GM19239 (cell line): ENCODE data around the gene MYO1D.

ENCODE experiments used
- DNase-seq: peaks from one replicate; pipeline ENCODE4 v3.0.0; 2011; ENCODE audit warnings: low spot score; ENCODE audit not compliant: insufficient read length
- FAIRE-seq: peaks from 2 replicates; lab custom pipeline; 2011; peaks lifted over from hg19 to GRCh38; lab: Jason Lieb, UNC

The MYO1D gene

DNA sequence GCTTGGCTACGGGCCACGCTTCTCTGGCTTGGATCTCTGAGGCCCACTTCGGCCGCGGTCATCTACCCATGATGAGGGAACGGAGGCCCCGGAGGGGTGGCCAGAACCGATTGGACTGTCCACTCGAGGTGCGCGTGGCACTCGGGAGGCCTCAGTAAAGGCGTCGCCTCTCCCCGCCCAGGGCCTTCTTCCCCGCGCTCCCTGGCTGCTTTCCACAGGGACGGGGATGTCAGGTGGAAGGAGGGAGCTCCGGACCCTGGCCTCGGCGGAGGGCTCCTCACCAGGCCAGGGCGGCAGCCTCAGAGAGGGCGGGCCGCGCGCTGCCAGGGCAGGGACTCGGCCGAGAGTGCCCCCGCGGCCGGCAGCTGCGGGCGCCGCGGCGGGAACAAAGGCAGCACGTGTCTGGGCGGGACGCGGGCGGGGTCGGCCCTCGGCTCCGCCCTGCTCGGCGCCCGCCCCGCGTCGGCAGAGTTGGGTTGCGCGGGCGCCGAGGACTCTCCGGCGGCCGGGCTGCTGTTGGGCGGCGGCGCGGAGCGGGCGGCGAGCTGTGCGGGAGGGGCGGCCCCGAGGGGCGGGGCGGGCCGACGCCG is 390.7 kb downstream of the MYO1D start:
- DNase-seq = peak; percentile 80

DNA sequence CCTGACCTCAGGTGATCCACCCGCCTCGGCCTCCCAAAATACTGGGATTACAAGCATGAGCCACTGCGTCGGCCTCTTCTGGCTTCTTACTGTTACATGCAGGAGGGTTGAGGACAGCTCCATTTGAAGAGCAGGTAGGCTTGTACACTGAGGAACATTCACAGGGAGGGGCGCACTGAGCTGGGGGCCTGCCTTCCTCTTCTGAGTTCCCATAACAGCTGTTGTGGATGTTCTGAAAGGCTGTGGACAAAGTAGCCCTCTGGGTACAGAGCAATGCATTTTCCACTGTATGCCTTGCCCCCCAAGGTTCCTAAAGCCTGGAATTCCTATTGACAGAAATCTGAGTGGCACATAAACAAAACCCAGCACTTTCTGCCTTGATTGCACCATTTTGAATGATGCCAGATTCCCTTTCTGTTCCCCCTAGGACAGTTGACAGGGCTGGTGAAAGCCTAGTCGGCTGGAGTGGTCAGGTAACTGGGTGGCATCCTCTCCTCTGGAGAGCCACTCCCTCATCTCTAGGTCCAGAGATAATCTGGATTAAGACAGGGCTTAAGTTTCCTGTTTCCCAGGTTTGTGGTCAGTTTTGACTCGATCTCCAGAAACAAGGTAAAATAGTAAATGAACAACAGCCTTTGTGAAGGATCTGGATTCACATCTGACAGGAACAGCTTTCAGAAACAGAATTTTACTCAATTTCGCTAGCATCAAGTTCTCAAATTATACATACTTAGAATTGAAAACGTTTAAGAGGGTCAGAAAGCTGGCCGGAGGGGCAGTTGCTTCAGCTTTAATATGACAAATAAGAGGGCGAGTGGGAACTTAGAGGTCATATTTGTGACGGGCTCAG is 391.4 kb downstream of the MYO1D start:
- FAIRE-seq = peak; percentile 66

More for the DNA sequence above, 390.7 kb downstream of the MYO1D start:
- no peak for FAIRE-seq

DNA sequence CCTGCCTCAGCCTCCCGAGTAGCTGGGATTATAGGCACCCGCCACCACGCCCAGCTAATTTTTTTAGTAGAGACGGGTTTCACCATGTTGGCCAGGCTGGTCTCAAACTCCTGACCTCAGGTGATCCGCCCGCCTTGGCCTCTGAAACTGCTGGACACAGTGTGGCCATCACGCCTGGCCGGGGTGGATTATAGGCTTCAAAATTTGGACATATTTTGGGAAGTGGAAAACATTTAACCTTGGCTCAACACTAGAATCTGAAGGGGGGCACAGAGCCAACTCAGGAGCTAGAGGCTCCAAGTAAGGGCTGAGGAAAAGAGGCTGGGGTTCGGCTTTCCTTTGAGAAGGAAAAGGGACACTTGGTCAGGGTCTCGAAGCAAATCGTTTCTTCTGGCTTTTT is 392.3 kb downstream of the MYO1D start:
- FAIRE-seq = no peak
- DNase-seq = no peak

More for the DNA sequence above, 391.4 kb downstream of the MYO1D start:
- DNase-seq = no peak

DNA sequence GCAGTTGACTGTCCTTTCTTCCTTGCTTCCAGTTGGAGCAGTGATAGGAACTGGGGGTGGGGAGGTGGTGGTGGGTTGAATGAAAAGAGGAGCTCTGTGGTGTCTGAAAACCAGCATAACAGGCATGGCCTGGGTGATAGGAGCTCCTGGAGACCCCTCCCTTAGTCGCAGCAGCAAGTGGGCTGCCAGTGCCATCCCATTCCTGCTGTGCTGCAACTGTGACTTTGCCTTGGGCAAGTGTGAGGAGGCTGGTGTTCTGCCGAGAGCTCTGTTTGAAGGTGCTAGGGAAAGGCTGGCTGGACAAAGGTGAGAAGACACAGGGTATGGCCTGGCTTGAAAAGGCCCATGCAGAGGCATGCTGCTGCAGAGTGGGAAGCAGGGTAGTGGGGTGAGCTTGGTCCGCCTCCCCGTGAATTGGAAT is 392.9 kb downstream of the MYO1D start:
- DNase-seq = no peak
- peak; percentile 18 for FAIRE-seq

DNA sequence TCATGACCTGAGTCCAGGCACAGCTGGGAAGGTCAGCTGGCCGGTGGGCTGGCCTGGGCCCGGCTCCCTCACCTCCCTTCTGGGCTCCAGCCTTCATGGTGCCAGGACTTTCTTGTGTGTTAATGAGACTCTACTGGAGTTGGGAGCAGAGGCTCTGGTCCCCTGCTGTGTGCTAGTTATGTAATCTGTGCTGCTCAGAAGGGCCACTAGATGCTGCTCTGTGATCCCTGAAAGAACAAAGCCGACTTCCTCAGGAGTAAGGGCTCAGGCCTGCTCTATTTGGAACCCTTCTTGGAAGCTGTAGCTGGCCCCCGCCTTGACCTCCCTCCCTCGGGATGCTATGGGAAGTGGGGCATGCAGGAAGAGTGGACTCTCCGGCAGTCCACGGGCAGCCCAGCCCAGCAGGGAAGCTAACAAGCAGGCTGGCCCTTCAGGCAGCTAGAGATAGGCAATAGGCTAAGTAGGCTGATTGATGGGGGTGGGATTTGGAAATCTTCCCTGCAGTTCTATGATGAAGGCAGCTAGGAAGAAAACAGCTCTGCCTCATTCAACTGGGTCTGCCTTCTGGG is 393.4 kb downstream of the MYO1D start:
- FAIRE-seq = peak; percentile 90
- peak; percentile 65 for DNase-seq

DNA sequence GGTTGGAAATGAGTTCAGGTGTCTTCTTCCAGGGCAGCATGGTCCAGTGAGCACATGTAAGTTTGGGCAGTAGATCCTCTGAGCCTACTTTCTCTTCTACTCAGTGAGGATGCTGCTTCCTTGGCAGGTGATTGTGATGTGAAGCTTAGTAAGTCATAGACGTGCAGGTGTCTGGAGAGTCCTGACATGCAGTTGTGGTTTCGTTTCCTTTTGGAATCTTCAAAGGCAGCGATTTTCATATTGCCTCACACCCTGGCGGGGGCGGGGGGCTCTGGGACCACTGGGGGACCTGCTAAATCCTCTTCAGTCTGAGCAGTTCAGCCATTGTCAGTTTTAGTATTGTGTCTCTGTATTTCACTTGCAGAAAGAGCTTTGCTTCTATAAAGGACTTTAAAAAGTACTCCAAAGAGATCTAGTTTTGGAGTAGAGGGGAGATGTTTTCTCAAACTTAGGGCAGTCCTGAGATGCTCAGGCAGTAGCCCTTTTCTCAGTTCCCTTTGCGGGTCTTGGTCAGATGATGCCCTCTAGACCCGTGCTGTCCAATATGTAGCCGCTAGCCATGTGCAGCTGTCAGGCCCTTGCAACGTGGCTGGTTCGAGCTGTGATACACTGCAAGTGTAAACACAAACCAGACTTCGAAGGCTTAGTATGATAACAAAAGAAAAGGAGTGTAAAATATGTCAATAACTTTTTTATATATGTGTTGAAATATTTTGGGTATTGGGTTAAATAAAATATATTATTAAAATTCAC is 394.2 kb downstream of the MYO1D start:
- FAIRE-seq (no peak), DNase-seq (no peak)

DNA sequence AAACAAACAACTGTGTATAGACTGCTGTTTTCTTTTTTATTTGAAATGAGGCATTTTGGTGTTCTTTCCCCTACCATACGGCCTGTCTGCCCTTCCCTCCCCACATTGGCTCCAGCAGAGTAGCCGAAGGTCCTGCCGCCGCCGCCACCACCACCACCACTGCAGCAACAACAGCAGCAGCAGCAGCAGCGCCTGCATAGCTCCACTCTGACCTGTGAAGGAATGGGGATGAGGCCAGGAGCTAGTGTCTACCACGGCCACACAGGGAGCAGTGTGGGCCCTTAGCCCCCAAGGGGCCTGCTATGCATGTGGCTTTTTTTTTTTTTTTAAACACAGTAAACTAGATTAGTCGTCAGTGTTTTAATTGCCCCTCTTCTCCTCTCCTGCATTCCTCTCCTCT is 395.7 kb downstream of the MYO1D start:
- DNase-seq = no peak
- no peak for FAIRE-seq

DNA sequence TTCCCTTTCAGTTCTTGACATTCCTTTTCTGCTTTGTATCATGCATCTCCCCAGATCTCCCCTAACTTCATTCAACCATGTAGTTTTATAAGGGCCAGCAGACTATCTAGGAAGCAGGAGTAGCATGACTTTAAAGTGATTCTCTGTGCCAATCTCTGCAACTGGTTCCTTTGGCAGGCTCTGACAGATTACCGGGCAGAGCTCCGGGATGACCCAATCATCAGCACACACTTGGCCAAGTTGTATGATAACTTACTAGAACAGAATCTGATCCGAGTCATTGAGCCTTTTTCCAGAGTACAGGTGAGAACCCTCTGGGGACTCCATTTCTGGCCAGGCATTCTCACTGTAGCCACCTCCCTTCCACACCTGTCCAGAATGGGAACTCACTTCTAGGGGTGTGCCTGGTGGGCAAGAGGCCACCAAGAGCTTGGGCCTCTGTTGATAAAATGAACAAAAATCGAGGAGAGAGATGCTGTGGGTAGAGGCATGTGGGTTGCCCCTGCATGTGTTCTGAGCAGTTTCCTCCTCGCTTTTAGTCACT is 397.8 kb downstream of the MYO1D start:
- DNase-seq = no peak
- FAIRE-seq = no peak

DNA sequence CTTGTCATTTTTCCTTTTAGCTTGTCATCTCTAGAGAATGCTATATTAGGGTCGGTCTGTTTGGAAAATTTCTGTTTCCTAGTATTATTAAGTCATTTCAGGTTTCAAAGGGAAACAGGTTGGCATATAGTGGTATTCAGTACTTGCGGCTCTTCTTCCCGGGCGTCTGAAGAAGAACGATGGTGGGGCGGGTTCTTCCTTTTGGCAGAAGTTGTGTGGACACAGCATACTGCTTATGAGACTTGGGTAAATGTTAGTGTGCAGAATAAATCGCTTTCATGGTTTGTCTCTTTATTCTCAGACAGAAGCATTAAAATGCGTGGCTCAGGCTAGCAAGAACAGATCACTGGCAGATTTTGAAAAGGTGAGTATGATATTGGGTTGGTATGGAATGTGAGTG is 399.7 kb downstream of the MYO1D start:
- FAIRE-seq (no peak), DNase-seq (no peak)

DNA sequence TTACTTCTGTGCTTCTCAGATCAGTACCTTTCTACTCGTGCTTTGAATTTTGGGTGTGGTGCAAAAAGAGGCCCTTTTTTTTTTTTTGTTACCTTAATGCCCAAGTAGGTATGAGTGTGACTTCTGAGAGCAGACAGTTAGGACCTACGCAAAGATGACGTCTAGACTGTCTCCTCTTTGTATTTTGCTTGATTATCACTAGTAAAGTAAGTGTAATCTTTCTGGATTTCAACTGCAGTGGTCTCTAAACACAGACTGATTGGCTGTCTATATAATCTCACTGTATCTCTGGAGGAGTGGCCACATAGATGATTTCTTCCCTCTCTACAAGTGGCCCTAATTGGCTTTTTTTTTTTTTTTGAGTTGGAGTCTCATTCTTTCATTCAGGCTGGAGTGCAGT is 401.7 kb downstream of the MYO1D start:
- DNase-seq = no peak
- FAIRE-seq = no peak

DNA sequence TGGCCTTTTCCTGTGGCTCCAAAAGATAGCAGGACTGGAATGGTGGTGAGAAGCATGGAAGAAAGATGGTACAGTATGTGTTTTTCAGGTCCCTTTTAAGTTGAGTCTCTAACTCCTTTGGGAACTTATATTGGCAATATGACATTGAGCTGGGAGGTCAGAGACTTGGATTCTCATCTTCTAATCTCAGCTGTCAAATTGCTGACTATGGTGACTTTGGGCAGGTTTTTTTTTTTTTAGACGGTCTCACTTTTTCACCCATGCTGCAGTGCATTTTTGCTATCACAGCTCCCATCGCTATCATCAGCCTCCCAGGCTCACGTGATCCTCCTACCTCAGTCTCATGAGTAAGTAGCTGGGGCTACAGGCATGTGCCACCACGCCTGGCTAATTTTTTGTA is 405.3 kb downstream of the MYO1D start:
- no peak for FAIRE-seq
- DNase-seq = no peak

DNA sequence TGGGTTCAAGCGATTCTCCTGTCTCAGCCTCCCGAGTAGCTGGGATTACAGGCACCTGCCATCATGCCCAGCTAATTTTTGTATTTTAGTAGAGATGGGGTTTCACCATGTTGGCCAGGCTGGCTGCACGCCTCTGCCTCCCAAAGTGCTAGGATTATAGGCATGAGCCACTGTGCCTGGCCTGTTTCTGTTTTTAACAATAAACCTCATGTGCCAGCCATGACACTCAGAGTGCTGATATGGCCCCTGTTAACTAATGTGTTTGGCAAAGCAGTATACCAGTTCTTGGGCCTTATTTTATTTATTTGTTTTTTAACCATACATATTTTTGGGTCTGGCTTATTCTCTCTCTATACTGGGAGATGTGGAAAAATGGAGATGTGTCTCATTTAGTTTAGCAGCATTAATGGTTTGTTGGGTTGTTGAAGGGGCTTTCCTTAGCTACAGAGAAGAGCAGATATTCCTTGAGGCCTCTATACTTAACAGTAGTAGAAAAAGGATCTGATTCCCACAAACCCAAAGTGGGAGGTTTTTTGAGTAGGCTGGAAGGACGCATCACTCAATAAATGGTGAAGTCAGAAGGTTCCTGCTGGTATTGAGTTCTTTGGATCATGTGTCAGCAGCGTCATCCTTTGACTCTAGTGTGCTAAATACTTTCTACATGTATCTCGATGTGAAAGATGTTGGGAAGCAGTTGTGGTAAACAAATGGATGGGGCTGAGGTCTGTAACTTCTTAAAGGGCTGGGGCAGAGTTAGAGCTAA is 406.3 kb downstream of the MYO1D start:
- FAIRE-seq (no peak), DNase-seq (no peak)

DNA sequence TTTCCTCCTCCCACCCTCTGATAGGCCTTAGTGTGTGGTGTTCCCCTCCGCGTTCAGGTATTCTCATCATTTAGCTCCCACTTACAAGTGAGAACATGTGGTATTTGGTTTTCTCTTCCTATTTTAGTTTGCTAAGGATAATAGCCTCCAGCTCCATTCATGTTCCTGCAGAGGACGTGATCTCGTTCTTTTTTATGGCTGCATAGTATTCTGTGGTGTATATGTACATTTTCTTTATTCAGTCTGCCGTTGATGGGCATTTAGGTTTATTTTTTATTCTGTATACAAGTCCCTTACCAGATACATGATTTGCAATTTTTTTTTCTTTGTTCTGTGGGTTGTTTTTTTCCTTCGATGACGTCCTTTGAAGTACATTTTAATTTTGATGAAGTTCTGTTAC is 409.0 kb downstream of the MYO1D start:
- FAIRE-seq = no peak

DNA sequence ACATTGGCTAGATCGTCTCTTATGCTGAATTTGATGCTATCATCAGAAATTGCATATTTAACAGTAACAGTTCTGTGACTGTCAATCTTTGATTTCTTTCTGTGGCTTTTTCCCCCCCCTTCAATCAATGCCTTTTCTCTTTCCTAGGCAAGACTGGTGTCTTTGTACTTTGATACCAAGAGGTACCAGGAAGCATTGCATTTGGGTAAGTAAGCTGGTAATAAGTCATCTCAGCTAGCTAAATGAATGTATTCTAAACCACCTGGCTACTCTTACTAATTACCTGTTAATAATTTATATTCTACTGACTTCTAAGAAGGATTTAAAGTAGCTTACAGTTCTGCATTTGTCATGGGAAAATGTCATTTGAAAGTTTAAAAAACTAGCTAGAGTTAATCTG is 412.6 kb downstream of the MYO1D start:
- no peak for DNase-seq
- no peak for FAIRE-seq

More for the DNA sequence above, 409.0 kb downstream of the MYO1D start:
- no peak for DNase-seq

DNA sequence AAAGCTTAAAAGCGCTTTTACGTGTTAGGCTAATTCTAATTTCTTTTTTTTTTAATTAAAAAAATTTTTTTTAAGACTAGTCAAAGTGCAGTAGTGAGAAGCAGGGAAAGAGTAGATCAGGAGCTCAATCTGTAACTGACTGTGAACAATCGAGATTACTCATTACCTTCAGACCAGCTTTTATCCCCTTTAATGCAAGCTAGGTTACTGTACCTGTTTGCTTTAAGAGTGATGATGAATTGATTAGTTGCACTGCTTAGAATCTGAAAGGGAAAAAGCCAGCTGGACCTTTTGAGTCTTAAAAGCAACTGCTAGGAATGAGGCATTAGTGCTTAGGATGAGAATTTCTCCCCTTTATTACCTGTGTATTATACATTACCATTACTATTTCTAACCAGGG is 413.6 kb downstream of the MYO1D start:
- no peak for DNase-seq
- FAIRE-seq = peak; percentile 37

DNA sequence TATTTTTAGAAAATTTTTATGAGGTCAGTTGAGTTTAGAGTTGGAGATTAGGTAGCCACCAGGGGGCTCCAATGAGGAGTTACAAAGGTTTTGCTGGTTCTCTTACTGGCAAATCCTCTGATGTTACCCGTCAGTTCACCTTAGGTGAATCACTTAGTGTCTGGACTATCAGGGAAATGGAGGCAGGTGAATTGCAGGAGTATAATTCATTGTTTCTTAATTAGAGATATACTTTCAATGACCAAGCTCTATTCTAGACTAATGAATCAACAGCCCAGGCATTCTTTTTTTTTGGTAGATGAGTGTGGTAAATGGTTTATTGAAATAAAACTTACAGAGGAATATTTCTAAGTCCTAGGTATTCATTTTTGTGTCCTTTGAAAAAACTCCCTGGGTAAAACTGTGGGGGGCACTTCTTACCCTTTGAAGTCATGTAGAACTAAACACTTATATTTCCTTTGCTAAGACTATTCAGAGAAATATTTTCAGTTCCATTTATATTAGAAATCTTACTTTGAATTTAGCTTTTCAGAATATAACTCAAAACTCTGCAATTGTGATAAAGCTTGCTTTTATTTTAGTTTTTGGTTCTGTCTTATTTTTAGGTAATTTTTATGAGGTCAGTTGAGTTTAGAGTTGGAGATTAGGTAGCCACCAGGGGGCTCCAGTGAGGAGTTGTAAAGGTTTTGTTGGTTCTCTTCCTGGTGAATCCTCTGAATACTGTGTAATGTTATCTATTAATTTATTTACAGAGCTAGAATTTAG is 414.9 kb downstream of the MYO1D start:
- DNase-seq = peak; percentile 31
- peak; percentile 74 for FAIRE-seq

DNA sequence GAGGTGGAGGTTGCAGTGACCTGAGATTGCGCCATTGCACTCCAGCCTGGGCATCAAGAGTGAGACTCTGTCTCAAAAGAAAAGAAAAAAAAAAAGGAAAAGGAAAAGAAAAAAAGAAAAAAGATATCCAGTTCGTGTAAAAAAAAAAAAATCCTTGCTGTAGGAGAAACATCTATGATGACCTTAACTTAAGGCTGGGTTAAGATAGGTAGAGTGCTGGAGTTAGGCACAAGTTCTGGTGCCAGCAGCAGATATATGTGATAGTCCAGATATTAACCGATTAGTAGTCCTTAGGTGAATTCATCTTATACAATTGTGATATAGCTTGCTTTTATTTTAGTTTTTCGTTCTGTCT is 415.4 kb downstream of the MYO1D start:
- no peak for DNase-seq
- FAIRE-seq = no peak

DNA sequence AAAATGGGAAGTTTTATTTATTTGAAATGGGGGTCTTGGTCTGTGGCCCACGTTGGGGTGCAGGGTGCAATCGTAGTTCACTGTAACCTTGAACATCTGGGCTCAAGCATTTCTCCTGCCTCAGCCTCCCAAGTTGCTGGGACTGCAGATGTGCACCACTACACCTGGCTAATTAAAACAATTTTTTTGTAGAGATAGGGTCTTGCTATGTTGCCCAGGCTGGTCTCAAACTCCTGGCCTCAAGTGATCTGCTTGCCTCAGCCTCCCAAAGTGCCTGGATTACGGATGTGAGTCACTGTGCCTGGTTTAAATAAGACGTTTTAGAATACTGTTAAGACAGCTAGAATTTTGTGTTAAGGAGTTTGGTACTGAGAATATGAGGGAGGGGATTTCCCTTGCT is 416.9 kb downstream of the MYO1D start:
- DNase-seq (no peak), FAIRE-seq (no peak)

DNA sequence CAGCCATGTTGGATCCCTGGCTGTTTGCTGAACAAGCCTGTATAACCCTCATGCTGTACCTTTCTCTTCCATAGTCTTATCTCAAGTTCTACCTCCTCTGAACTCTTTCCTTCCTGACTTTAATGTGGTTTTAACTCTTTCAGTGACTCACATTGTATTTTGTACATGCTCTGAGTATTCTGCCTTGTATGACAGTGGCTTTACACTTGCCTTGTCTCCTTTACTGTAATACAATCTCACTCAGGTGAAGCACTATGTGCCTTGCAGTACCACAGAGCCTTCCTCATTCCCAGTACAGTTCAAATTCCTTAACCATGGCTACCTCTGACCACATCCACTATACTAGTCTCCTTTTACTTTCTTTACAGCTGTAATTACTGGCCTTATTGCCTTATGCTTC is 418.6 kb downstream of the MYO1D start:
- FAIRE-seq = no peak
- DNase-seq = no peak
